GM06990 (cell line): ENCODE data around the gene UNC13A.

Experiments used
- DNase-seq: peaks from one replicate; pipeline ENCODE4 v3.0.0-alpha.2; 2011; ENCODE audit not compliant: insufficient read length; ENCODE audit errors: extremely low read depth
- H3K27me3 ChIP-seq: replicated peaks from 2 replicates; pipeline ENCODE4 v1.6.0; 2011; ENCODE audit warnings: low read length; ENCODE audit not compliant: control insufficient read depth, insufficient read depth
- H3K36me3 ChIP-seq: 2 replicates; pipeline ENCODE4 v1.5.1; 2011; ENCODE audit warnings: low read length; ENCODE audit not compliant: control insufficient read depth, insufficient read depth
- H3K4me3 ChIP-seq: replicated peaks from 2 replicates; pipeline ENCODE4 v1.5.1; 2011; ENCODE audit warnings: low read depth, mild to moderate bottlenecking, control low read depth, low read length
- CTCF ChIP-seq: IDR thresholded peaks from 2 replicates; pipeline ENCODE4 v1.5.1; 2011; ENCODE audit warnings: low read length, control low read depth, mild to moderate bottlenecking, inconsistent platforms; ENCODE audit not compliant: insufficient read depth, poor library complexity, severe bottlenecking

The UNC13A gene

GRCh38 chr19:17721821-17722220 is 33.7 kb upstream of the UNC13A start:
- H3K27me3 ChIP-seq, result no peaks in the 10 kb centered on the region
- no peak overlapping the region for H3K4me3 ChIP-seq
- peaks cover 27% of the 10 kb centered on the region for H3K36me3 ChIP-seq
- TF ChIP-seq CTCF, result no peak
- no peak for DNase-seq

GRCh38 chr19:17721111-17721628 is 33.0 kb upstream of the UNC13A start:
- no peak for TF ChIP-seq CTCF

GRCh38 chr19:17720440-17720839 is 32.3 kb upstream of the UNC13A start:
- Histone ChIP-seq H3K36me3 (peaks cover 16% of the 10 kb centered on the region), H3K4me3 (peak overlapping the region; percentile 90), H3K27me3 (no peaks in the 10 kb centered on the region)
- no peak for DNase-seq
- no peak for TF ChIP-seq CTCF

More at GRCh38 chr19:17721111-17721628, 33.0 kb upstream of the UNC13A start:
- peaks cover 24% of the 10 kb centered on the region for H3K36me3 ChIP-seq
- no peak overlapping the region for H3K4me3 ChIP-seq
- no peak for DNase-seq
- H3K27me3 ChIP-seq, result no peaks in the 10 kb centered on the region

- Histone ChIP-seq H3K27me3 (no peaks in the 10 kb centered on the region), H3K4me3 (peak overlapping the region; percentile 90), H3K36me3 (peaks cover 11% of the 10 kb centered on the region)
- no peak for TF ChIP-seq CTCF
- DNase-seq, result no peak
Observed at GRCh38 chr19:17719730-17720400, 31.7 kb upstream of the UNC13A start.

GRCh38 chr19:17718947-17719711 is 31.0 kb upstream of the UNC13A start, which contains the start of gene MAP1S:
Gene MAP1S (plus strand): TSS chr19:17719480. CDS start chr19:17719503, 23 bp downstream.
- H3K36me3 ChIP-seq, result peaks cover 5% of the 10 kb centered on the region
- H3K4me3 ChIP-seq, result peak within 1 kb of the TSS; percentile 90
- no peak for TF ChIP-seq CTCF
- peak; percentile 77 for DNase-seq
- no peaks in the 10 kb centered on the region for H3K27me3 ChIP-seq
